Panc1 (cell line): ENCODE data around the gene ANO6.

Experiments
- CTCF ChIP-seq: fragments of 450-650 bp; IDR thresholded peaks from 2 replicates; pipeline ENCODE4 v1.5.1; 2017; ENCODE audit warnings: mild to moderate bottlenecking
- POLR2AphosphoS5 ChIP-seq: IDR thresholded peaks from 2 replicates; pipeline ENCODE4 v1.6.1; 2012; ENCODE audit warnings: mild to moderate bottlenecking, low read depth, low read length, moderate library complexity
- REST ChIP-seq, 2 experiments: IDR thresholded peaks; 2 replicates each; pipeline ENCODE4 v1.6.1; 2011 to 2012; ENCODE audit warnings: low read depth in 2 of 2, control low read depth in 1 of 2, low read length in 1 of 2, mild to moderate bottlenecking in 1 of 2, moderate library complexity in 1 of 2; ENCODE audit not compliant: insufficient read depth in 1 of 2

GRCh38 chr12:45408729-45409114 lies 192.8 kb downstream of the ANO6 start:
- no peak for TF ChIP-seq POLR2AphosphoS5
- TF ChIP-seq CTCF, result no peak
- no peak for TF ChIP-seq REST (IDR thresholded peaks at IDR 0.05; ENCODE audit: insufficient read depth in 1 of 2, low read depth in 2 of 2, low read length in 1 of 2)
